ELF-1 (cell line): ENCODE data around the gene FOXO4.
"Not testable (repeated sequence)": the region's sequence is repeated elsewhere in the genome, so short reads cannot be mapped to it uniquely, and the experiment has no call there.

ENCODE experiments used
- DNase-seq: peaks from one replicate; pipeline ENCODE4 v3.0.0-alpha.2; 2016; ENCODE audit warnings: low read depth, low spot score

FOXO4 gene, protein sequence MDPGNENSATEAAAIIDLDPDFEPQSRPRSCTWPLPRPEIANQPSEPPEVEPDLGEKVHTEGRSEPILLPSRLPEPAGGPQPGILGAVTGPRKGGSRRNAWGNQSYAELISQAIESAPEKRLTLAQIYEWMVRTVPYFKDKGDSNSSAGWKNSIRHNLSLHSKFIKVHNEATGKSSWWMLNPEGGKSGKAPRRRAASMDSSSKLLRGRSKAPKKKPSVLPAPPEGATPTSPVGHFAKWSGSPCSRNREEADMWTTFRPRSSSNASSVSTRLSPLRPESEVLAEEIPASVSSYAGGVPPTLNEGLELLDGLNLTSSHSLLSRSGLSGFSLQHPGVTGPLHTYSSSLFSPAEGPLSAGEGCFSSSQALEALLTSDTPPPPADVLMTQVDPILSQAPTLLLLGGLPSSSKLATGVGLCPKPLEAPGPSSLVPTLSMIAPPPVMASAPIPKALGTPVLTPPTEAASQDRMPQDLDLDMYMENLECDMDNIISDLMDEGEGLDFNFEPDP

GRCh38 chrX:71095555-71095980, at the start of gene FOXO4:
Gene FOXO4, plus strand, starts transcription at chrX:71095851. Its CDS starts 678 bp downstream, at chrX:71096529.
- peak; percentile 93 for DNase-seq

- DNase-seq: not testable (repeated sequence)
These were observed 47.8 kb upstream of the FOXO4 start for GRCh38 chrX:71047891-71048290.

DNA sequence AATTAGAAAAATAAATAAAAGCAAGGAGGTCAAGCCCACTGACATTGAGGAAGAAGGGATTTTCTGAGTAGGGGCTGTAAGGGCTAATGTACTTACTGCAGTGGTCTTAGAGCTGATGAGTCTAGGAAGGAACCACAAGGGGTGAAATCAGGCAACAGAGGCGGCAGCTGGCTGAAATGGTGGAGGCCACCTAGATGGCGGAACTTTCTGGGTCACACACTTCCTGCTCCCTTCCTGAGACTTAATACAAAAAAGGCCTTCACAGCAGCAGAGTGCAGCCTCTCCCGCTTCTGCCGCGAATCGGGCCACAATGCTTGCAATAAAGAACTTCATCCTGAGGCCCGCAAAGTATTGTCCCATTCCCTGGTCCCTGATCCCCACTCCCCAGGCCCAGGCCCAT, 42.9 kb upstream of the FOXO4 start:
- DNase-seq: no peak

GRCh38 chrX:71053217-71053621, 42.4 kb upstream of the FOXO4 start:
- peak; percentile 97 for DNase-seq

DNA sequence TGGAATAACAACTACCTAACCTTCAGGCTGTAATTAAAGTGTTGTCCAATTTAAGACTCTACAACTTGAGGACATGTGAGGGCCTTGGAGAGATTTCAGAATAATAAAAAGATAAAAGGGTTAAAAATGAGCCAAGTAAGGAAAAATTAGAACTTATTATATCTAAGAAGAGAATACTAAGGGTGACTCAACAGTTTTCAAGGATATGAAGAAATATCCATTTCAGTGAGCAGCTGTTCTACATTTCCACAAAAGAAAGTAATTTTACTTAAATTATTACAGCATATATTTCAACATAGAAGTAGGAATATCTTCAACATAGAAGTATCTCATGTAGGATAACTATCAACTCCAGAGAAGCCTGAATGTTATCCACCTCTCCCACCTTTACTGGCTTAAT, 38.8 kb upstream of the FOXO4 start:
- DNase-seq: no peak

DNA sequence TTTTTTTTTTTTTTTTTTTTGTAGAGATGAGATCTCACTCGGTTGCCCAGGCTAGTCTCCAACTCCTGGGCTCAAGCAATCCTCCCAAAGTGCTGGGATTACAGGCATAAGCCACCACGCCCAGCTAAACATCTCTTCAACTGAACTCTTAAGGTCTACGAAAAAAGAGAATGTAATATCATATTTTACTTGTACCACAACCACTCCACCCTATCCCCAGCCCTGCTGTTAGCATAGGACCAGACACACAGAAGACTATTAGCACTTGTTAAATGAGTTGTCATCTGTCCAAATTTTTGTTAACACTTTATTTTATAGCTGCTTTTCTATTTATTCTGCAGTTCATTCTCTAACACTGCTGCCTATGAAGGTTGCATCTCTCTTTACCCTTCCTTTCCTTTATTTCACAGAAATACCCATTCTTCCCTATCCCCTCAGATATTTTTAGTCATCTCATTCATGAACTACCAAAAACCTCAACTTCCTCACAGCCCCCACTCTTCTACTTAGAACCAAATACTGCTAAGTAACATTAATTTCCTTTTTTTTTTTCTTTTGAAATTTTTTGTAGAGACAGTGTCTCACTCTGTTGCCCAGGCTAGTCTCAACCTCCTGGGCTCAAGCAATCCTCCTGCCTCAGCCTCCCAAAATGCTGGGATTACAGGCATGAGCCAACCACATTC, 37.7 kb upstream of the FOXO4 start:
- no peak for DNase-seq

GRCh38 chrX:71060127-71060526, 35.5 kb upstream of the FOXO4 start:
- no peak for DNase-seq

GRCh38 chrX:71067089-71067488, 28.6 kb upstream of the FOXO4 start:
- no peak for DNase-seq

GRCh38 chrX:71067712-71068043, 28.0 kb upstream of the FOXO4 start:
- DNase-seq: no peak

- peak; percentile 99 for DNase-seq
These were observed 27.4 kb upstream of the FOXO4 start, which contains the start of gene SNX12 for GRCh38 chrX:71068044-71068918. Gene SNX12, minus strand, starts transcription at chrX:71068334. Its CDS starts 28 bp downstream, at chrX:71068306.

DNA sequence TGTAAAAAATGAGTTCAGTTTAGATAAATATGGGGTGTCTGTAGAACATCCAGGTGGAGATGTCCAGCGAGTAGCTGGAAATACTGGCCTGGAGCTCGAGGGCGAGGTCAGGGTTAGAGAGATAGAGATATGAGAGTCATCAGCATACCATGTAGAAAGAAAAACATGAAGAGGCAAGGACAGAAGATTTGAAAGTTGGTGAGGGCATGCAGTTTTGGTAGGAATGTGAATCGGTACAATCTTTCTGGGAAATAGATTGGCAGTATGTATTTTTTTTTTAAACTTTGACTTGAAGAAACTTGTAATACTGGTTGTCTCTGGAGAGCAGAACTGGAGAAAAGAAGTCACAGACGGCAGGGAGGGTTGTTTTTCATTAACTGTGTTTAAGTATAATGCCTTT, 25.1 kb upstream of the FOXO4 start:
- DNase-seq: no peak

GRCh38 chrX:71081330-71082123, 14.1 kb upstream of the FOXO4 start:
- DNase-seq: no peak

GRCh38 chrX:71082124-71082647, 13.5 kb upstream of the FOXO4 start:
- DNase-seq: no peak

DNA sequence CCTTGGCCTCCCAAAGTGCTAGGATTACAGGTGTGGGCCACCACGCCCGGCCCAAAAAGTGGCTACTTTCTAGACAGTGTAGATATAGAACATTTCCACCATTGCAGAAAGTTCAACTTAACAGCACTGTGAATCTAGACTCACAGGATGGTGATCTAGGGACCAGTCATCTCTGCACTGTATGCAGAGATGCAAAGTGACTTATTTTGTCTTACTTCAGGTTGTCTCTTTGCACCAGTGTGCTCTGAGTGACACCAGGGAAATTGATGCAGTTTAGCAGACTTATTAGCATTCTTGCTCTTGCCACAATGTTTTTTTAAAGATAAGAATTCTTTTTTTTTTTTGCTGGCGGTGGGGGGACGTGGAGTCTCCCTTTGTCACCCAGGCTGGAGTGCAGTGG, 12.8 kb upstream of the FOXO4 start:
- no peak for DNase-seq

- DNase-seq: no peak
These were observed 9.8 kb upstream of the FOXO4 start for GRCh38 chrX:71085900-71086299.

DNA sequence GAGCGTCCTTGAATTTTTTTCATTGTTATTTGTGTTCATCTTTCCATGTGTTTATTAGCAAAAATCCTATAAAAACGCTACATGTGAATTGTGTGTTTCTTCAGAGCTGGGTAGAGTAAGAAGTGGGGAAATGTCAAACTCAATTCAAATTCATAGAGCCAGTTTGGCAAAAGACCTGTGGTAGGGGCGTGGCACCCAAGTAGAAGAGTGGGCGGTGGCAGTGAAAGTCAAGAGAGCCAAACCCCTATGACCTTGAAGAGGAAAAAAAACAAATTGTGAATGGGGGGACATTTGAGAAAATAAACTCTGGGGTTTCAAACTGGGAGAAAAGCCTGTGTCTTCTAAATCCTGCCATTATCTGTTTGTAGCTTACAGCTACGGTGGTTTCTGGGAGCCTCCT, 4.4 kb upstream of the FOXO4 start:
- DNase-seq: no peak

DNA sequence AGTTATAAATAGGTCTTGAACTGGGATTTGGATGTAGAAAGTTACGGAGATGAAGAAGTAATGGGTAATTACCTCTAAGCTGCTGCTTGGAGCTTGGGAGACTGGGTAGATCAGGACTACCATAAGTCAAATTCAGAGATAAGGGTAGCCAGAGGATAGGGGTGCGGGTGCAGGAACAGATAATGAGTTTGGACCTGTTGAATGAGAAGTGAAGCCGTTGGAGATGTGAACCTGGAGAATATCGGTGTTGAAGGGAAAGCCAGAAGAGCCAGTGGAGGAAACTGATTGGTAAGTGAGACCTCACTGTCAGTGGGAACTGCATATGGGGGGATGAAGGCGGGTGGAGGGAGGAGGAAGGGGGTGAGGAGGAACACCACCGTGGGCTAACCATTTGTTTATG, 618 bp upstream of the FOXO4 start:
- DNase-seq: no peak

DNA sequence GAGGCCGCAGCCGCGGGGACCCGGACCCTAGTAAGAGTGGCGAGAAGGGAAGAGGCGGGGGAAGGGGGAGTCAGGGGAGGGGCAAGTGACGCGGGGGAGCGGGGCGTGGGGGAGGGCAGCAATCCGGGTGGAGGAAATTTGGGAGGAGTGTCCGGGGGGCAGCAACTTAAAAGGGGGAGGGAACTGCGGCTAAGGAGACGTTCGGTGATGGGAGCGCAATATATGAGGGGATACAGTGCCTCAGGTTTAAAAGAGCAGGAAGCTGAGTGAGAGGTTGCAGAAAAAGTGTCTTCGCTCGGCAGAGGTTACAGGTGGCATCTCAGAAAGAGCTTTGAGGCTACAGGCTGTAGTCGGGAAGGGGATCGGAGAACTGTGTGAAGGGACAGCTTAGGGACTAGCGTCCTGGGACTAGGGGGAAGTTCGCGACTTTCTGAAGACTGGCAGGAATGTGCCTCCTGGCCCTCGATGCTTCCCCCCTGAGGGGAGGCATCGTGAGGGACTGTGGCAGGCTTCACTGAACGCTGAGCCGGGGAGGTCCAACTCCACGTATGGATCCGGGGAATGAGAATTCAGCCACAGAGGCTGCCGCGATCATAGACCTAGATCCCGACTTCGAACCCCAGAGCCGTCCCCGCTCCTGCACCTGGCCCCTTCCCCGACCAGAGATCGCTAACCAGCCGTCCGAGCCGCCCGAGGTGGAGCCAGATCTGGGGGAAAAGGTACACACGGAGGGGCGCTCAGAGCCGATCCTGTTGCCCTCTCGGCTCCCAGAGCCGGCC, 519 bp downstream of the FOXO4 start:
- peak; percentile 76 for DNase-seq

DNA sequence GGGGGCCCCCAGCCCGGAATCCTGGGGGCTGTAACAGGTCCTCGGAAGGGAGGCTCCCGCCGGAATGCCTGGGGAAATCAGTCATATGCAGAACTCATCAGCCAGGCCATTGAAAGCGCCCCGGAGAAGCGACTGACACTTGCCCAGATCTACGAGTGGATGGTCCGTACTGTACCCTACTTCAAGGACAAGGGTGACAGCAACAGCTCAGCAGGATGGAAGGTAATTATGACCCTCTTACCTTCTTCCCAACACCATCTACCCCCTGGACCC, 1.0 kb downstream of the FOXO4 start:
- DNase-seq: no peak

DNA sequence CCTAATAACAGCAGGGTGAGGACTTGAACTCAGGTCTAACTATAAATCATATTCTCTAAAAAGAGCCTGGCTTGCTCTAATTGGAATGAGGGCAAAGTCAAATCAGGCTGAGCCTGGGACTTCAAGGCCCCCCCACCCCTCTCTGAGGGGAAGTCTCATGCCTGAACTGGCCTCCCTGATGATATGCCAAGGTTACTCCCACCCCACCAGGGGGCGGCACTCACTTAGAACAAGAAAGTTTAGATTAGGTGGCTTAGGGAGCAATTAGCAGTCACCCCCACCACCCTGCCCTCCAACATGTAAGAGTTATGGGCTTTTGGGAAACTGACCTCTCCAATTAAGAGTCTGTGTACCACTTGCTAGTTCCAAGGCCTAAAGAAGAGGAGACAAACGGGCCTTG, 2.7 kb downstream of the FOXO4 start:
- peak; percentile 50 for DNase-seq
